Activated naive CD8-positive, alpha-beta T cell treated with anti-CD3 and anti-CD28 coated beads, Interleukin-2, amount 10 ng/mL, durations not matched to agents 7 days and 5 days (primary cell): ENCODE data around the gene MAN1B1. TPM values are rescaled to one million over a fixed set of nuclear protein-coding genes. Genes with fewer than 3 reads are reported as not detected.
"Not testable (repeated sequence)": the region's sequence is repeated elsewhere in the genome, so short reads cannot be mapped to it uniquely, and the experiment has no call there.

Experiments used
- ATAC-seq: fragments of 150-1000 bp; cut with Tn5 transposase; one replicate; pipeline ENCODE4 v1.10.0; 2021; ENCODE audit warnings: low read depth, moderate library complexity
- POLR2A ChIA-PET: fragments of 350-600 bp; sonication (Branson Sonifier 250); formaldehyde crosslinking; loops from one replicate; lab custom pipeline; 2021; ENCODE audit warnings: antibody characterized with exemption; lab: Charles Lee
- DNase-seq: peaks from one replicate; pipeline ENCODE4 v3.0.0; 2021
- H3K27ac Mint-ChIP-seq: one replicate; pipeline ENCODE4 v1.8.0; 2022; ENCODE audit warnings: mild to moderate bottlenecking, mixed read lengths
- H3K27me3 Mint-ChIP-seq: one replicate; pipeline ENCODE4 v1.8.0; 2022; ENCODE audit warnings: mild to moderate bottlenecking, moderate library complexity, mixed read lengths
- H3K36me3 Mint-ChIP-seq: one replicate; pipeline ENCODE4 v1.8.0; 2021; ENCODE audit warnings: mild to moderate bottlenecking, mixed read lengths
- H3K4me1 Mint-ChIP-seq: one replicate; pipeline ENCODE4 v1.8.0; 2021; ENCODE audit warnings: mixed read lengths
- H3K4me3 Mint-ChIP-seq: one replicate; pipeline ENCODE4 v1.8.0; 2022; ENCODE audit warnings: mild to moderate bottlenecking, moderate library complexity, mixed read lengths
- H3K9me3 Mint-ChIP-seq: one replicate; pipeline ENCODE4 v1.8.0; 2021; ENCODE audit warnings: mixed read lengths
- total RNA-seq, 2 experiments: library from RNA; stranded (reverse); gene quantifications; one replicate each; pipeline ENCODE4 v1.2.3, GENCODE V29; 2021

Gene MAN1B1
- total RNA-seq, 2 experiments from 2014 or later: 63.2 to 63.9 TPM

DNA sequence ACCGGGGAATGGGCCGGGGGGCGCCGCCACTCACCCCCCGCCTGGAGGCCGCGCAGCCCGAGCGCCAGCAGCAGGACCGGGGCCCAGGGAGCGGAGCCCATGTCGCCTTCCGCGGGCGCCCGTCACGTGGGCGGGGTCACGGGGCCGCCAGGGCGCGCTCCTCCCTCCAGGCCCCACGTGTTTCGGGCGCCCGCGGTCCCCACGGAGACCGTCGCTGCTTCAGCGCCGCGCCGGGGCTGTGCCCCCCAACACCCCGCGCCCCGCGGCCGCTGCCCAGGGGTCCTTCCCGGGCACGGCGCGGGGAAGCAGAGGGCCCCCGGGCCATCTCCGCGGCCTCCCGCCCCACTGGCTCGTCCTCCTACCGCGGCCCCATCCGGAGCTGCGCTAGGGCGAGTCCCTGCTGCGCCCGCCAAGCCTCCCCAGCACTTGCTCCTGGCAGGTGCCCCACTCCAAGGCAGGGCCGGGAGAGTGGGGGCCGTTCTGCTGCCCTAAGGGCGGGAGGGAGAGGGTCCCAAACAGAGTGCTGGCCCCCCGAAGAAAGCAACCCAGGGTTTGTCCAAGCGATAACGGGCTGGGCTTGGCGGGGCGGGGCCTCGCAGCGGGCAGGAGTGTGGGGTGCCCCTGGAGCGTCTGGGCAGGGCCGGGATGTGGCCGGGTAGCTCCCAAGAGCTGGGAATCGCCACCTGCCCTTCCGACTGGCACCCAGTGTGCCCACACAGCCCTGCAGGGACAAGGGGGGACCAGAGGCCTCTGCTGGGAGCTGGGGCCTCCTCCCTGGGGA lies 28.0 kb downstream of the MAN1B1 start, which contains the start of gene DPP7:
DPP7 (minus strand) TSS at position 121 of the 781 bp plus-strand sequence; CDS start at position 101, 20 bp downstream.
- peak; percentile 91 for DNase-seq
- peak within 1 kb of the TSS; percentile 74 for H3K4me3 Mint-ChIP-seq
- H3K27me3 Mint-ChIP-seq: no peaks in the 10 kb centered on the region
- H3K27ac Mint-ChIP-seq: peak within 1 kb of the TSS; percentile 52
- POLR2A ChIA-PET: interaction anchor here (0.7 to 3.6 kb wide), 11 partner anchors 15 to 126 kb away, joined by 3 to 28 read pairs (median 7); partner anchors contain the start of genes ANAPC2, MAN1B1, RNF224 and SAPCD2
- no peaks in the 10 kb centered on the region for H3K9me3 Mint-ChIP-seq
- ATAC-seq: peak; percentile 89
- H3K36me3 Mint-ChIP-seq: peaks cover 3% of the 10 kb centered on the region
- peaks cover 3% of the 10 kb centered on the region for H3K4me1 Mint-ChIP-seq

DNA sequence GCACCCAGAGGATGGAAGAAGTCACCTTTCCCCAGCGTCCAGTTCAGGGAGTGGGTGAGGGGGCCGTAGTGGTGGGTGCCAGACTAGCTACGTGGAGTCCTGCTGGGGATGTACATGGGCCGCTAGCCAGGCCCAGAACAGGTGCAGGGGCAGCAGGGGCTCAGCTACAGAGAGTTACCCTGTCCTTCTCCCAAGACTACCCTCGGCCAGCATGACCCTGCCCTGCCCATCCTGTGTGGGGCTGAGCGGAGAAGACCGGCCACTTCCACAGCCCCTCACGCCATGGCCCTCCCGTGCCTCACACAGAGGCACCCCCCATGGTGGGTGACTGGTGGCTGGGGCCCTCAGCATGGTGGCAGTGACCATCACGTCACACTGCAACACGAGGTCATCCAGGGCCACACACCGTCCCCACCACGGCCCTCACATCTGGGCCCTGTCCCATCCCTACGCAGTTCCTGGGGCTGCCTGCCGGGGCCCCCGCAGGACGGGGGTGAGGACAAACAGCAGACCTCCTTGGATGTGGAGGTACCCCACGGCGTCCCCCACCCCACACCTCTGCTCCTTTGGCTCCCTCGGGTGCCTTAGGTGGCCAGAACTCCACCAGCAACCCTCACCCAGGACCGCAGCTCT lies 28.7 kb downstream of the MAN1B1 start:
- POLR2A ChIA-PET: interaction anchor here (0.7 to 3.6 kb wide), 9 partner anchors 14 to 125 kb away, joined by 3 to 28 read pairs (median 7); partner anchors contain the start of genes ANAPC2, MAN1B1, RNF224 and SAPCD2

DNA sequence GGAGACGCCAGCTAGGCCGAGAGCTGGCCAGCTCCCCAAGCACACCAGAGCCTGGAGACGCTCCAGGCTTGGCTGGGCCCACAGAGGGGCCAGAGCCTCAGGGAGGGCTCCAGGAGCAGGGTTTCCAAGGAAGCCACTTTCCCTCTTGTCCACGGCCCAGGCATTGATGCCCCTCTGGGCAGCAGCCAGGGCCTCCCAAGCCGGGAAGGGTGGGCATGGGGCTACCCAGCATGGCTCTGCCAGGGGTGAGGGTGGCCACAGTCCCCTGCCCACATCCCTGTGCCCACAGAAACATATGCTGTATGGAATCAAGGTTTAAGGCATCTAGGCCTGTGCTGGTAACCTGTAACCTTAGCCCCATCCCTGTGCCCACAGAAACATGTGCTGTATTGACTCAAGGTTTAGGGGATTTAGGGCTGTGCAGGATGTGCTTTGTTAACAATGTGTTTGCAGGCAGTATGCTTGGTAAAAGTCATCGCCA lies 29.3 kb downstream of the MAN1B1 start:
- peaks cover 3% of the 10 kb centered on the region for H3K4me1 Mint-ChIP-seq
- POLR2A ChIA-PET: interaction anchor here (2.4 to 3.6 kb wide), 2 partner anchors 20 to 73 kb away, joined by 11 to 28 read pairs; partner anchors contain the start of genes ANAPC2 and SSNA1
- H3K4me3 Mint-ChIP-seq: no peak overlapping the region
- no peaks in the 10 kb centered on the region for H3K9me3 Mint-ChIP-seq
- ATAC-seq (no peak), DNase-seq (no peak)
- H3K36me3 Mint-ChIP-seq: no peaks in the 10 kb centered on the region
- no peak overlapping the region for H3K27ac Mint-ChIP-seq
- H3K27me3 Mint-ChIP-seq: no peaks in the 10 kb centered on the region

More for the DNA sequence above, 28.7 kb downstream of the MAN1B1 start:
- Mint-ChIP-seq H3K9me3 (no peaks in the 10 kb centered on the region), H3K27ac (no peak overlapping the region), H3K4me3 (peak overlapping the region; percentile 25), H3K4me1 (peaks cover 3% of the 10 kb centered on the region), H3K27me3 (no peaks in the 10 kb centered on the region), H3K36me3 (peaks cover 3% of the 10 kb centered on the region)
- ATAC-seq (no peak), DNase-seq (no peak)

DNA sequence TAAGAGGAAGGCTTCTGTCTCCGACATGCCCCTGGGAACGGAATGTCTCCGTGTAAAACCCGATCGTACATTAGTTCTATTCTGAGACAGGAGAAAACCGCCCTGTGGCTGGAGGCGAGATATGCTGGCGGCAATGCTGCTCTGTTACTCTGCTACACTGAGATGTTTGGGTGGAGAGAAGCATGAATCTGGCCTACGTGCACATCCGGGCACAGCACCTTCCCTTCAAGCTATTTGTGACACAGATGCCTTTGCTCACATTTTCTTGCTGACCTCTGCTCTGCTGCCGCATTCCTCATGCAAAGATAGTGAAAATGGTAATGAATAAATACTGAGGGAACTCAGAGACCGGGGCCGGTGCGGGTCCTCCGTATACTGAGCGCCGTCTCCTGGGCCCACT lies 29.9 kb downstream of the MAN1B1 start:
- Mint-ChIP-seq H3K4me3 (no peak overlapping the region), H3K27ac (no peak overlapping the region)

DNA sequence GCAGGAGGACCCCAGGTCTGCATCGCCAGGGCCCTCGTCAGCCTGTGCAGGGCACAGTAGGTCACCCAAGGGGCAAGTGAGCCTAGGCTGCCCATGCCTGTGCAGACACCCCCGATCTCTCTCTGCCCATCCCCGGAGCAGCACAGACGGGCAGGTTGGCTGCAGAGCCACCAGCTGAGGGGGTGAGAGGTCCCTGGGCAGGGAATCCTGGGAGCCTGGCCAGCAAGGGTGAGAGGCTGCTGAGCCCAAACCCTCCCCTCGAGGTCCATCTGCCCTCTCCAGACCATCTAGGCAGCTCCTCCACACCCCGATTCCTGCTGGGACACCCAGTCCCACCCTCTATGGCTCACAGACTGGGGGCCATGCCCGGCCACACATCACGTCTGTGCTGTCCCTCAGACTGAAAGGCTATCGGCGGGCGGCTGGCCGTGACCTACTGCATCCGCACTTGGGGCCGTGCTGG lies 30.5 kb downstream of the MAN1B1 start:
- no peak overlapping the region for H3K4me3 Mint-ChIP-seq
- no peak for DNase-seq
- peaks cover 3% of the 10 kb centered on the region for H3K4me1 Mint-ChIP-seq
- no peaks in the 10 kb centered on the region for H3K36me3 Mint-ChIP-seq
- POLR2A ChIA-PET: interaction anchor here (0.8 kb wide), 2 partner anchors 124 to 286 kb away, joined by 3 to 5 read pairs; partner anchors contain the start of gene TUBB4B
- no peaks in the 10 kb centered on the region for H3K9me3 Mint-ChIP-seq
- no peak overlapping the region for H3K27ac Mint-ChIP-seq
- ATAC-seq: no peak
- H3K27me3 Mint-ChIP-seq: no peaks in the 10 kb centered on the region

More for the DNA sequence above, 29.9 kb downstream of the MAN1B1 start:
- no peak for ATAC-seq
- no peak for DNase-seq
- Mint-ChIP-seq H3K4me1 (peaks cover 3% of the 10 kb centered on the region), H3K36me3 (no peaks in the 10 kb centered on the region), H3K27me3 (no peaks in the 10 kb centered on the region), H3K9me3 (no peaks in the 10 kb centered on the region)
- POLR2A ChIA-PET: interaction anchor here (0.8 kb wide), 1 partner anchor 124 kb away, joined by 3 read pairs; the partner anchor contains the start of gene TUBB4B

DNA sequence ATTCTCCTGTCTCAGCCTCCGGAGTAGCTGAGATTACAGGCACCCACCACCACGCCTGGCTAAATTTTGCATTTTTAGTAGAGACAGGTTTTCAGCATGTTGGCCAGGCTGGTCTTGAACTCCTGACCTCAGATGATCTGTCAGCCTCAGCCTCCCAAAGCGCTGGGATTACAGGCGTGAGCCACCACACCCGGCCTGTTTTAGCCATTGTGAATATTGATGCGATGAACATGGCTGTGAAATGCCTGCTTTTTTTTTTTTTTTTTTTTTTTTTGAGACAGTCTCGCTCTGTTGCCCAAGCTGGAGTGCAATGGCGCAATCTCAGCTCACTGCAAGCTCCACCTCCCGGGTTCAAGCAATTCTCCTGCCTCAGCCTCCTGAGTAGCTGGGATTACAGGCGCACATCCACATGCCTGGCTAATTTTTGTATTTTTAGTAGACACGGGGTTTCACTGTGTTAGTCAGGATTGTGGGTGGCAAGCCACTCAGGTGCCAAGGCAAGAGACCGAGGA lies 31.4 kb downstream of the MAN1B1 start:
- POLR2A ChIA-PET: interaction anchor here (0.6 to 0.8 kb wide), 3 partner anchors 37 to 311 kb away, joined by 3 to 5 read pairs (median 3); no protein-coding TSS in a partner anchor
- not testable (repeated sequence) for H3K27me3 Mint-ChIP-seq, H3K36me3 Mint-ChIP-seq, DNase-seq, H3K27ac Mint-ChIP-seq, ATAC-seq, H3K4me3 Mint-ChIP-seq, H3K9me3 Mint-ChIP-seq, H3K4me1 Mint-ChIP-seq

DNA sequence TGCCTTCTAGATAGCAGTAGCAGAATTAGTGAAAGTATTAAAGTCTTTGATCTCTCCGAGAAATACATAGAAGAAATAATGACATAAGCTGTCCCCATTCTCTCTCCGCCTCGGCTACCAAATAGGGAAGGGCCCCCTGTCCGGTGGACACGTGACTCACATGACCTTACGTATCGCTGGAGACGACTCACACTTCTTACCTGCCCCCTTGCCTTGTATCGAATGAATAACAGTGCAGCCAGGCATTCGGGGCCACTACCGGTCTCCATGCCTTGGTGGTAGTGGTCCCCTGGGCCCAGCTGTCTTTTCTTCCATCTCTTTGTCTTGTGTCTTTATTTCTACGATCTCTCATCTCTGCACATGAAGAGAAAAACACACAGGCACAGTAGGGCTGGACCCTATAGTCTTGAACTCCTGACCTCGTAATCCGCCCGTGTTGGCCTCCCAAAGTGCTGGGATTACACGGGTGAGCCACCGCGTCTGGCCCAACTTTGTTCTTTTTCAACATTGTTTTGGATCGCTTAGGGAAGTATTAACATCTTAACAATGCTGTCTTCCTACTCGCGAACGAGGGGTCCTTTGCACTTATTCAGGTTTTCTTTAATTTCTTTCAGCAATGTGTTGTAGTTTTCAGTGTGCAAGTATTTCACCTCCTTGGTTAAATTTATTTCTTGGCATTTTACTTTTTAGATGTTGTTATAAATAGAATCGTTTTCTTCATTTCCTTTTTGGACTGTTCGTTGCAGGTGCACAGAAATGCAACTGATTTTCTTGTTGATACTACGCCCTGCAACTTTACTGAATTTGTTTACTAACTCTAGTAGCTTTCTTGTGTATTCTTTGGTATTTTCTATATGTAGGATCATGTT lies 35.4 kb downstream of the MAN1B1 start:
- peaks cover 14% of the 10 kb centered on the region for H3K4me1 Mint-ChIP-seq
- H3K36me3 Mint-ChIP-seq, H3K4me3 Mint-ChIP-seq, H3K9me3 Mint-ChIP-seq, DNase-seq, ATAC-seq, H3K27me3 Mint-ChIP-seq, POLR2A ChIA-PET, H3K27ac Mint-ChIP-seq: not testable (repeated sequence)

DNA sequence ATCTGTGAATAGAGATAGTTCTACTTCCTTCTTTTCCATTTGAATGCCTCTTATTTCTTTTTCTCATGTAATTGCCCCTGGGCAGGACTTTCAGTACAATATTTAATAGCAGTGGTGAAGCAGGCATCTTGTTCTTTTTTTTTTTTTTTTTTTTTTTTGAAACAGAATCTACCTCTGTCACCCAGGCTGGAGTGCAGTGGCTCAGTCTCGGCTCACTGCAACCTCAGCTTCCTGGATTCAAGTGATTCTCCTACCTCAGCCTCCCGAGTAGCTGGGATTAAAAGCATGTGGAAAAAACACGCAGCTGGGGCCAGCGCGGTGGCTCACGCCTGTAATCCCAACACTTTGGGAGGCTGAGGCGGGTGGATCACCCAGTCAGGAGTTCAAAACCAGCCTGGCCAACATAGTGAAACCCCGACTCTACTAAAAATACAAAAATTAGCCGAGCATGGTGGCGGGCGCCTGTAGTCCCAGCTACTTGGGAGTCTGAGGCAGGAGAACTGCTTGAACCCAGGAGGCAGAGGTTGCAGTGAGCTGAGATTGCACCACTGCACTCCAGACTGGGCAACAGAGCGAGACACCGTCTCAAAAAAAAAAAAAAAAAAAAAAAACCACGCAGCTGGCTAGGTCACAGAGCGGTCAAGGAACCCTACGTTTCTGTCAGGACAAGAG lies 36.1 kb downstream of the MAN1B1 start:
- H3K27me3 Mint-ChIP-seq, H3K27ac Mint-ChIP-seq, DNase-seq, ATAC-seq, H3K4me3 Mint-ChIP-seq, H3K9me3 Mint-ChIP-seq, H3K36me3 Mint-ChIP-seq: not testable (repeated sequence)
- POLR2A ChIA-PET: interaction anchor here (0.6 to 0.8 kb wide), 4 partner anchors 19 to 551 kb away, joined by 3 to 5 read pairs (median 3); partner anchors contain the start of gene LRRC26
- H3K4me1 Mint-ChIP-seq: peaks cover 21% of the 10 kb centered on the region

DNA sequence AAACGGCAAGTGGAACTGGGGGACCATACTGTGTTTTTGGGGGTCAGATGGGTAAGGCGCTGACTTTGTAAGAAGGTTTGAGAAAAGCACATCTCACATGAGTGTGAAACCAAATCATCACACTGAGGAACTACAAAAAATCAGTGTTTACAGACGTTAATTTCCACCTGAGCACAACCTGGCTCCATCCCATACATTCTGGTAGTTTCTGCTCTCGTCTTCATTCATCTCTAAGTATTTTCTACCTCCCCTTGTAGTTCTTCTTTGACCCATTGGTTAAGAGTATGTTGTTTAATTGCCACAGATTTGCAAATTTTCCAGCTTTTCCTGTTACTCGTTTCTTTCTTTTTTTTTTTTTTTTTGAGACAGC lies 36.7 kb downstream of the MAN1B1 start:
- H3K27ac Mint-ChIP-seq: no peak overlapping the region

DNA sequence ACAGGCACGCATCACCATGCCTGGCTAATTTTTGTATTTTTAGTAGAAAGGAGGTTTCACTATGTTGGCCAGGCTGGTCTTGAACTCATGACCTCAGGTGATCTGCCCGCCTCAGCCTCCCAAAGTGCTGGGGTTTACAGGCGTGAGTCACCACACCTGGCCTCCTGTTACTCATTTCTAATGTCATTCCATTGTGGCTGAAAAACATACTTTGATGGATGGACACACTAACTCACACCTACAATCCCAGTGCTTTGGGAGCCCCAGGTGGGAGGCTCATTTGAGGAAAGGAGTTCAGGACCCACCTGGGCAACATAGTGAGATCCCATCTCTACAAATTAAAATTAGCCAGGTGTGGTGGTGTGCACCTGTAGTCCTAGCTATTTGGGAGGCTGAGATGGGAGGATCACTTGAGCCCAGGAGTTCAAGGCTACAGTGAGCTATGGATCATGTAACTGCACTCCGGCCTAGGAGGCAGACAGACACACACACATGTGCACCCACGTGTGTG lies 37.2 kb downstream of the MAN1B1 start:
- not testable (repeated sequence) for H3K9me3 Mint-ChIP-seq, ATAC-seq, H3K27me3 Mint-ChIP-seq, H3K4me3 Mint-ChIP-seq, H3K27ac Mint-ChIP-seq, DNase-seq, H3K36me3 Mint-ChIP-seq
- POLR2A ChIA-PET: interaction anchor here (0.8 kb wide), 1 partner anchor 101 kb away, joined by 3 read pairs; the partner anchor contains the start of gene CYSRT1
- H3K4me1 Mint-ChIP-seq: peaks cover 30% of the 10 kb centered on the region

More for the DNA sequence above, 36.7 kb downstream of the MAN1B1 start:
- Mint-ChIP-seq H3K4me1 (peaks cover 26% of the 10 kb centered on the region), H3K9me3 (no peaks in the 10 kb centered on the region), H3K27me3 (no peaks in the 10 kb centered on the region), H3K4me3 (no peak overlapping the region), H3K36me3 (no peaks in the 10 kb centered on the region)
- ATAC-seq: no peak
- POLR2A ChIA-PET: interaction anchor here (0.6 to 0.8 kb wide), 4 partner anchors 19 to 552 kb away, joined by 3 to 5 read pairs (median 3); partner anchors contain the start of gene LRRC26
- no peak for DNase-seq

DNA sequence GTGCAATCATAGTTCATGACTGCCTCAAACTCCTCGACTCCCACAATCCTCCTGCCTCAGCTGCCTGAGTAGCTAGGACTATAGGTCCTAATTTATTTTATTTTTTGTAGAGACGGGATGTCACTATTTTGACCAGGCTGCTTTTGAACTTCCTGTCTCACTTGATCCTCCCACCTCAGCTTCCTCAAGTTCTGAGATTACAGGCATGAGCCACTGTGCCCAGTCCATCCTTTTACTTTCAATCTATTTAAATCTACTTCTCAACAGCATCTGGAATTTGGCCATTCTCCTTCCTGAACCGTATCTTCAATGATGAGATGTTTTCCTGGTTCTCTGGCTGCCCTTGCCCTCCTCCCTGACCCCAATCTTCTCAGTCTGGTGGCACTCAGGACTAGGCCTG lies 40.0 kb downstream of the MAN1B1 start:
- DNase-seq (no peak), ATAC-seq (no peak)
- Mint-ChIP-seq H3K36me3 (no peaks in the 10 kb centered on the region), H3K27ac (peak overlapping the region; percentile 91), H3K4me1 (peaks cover 29% of the 10 kb centered on the region), H3K27me3 (no peaks in the 10 kb centered on the region), H3K9me3 (no peaks in the 10 kb centered on the region), H3K4me3 (peak overlapping the region; percentile 89)
- POLR2A ChIA-PET: interaction anchor here (0.7 to 3.7 kb wide), 6 partner anchors 40 to 127 kb away, joined by 3 to 28 read pairs (median 6); partner anchors contain the start of genes ANAPC2, MAN1B1, SSNA1 and TUBB4B
